Measurements from ENCODE around the gene SCFD2.
"Not testable (repeated sequence)": the region's sequence is repeated elsewhere in the genome, so short reads cannot be mapped to it uniquely, and the experiment has no call there.

SCFD2 gene

DNA sequence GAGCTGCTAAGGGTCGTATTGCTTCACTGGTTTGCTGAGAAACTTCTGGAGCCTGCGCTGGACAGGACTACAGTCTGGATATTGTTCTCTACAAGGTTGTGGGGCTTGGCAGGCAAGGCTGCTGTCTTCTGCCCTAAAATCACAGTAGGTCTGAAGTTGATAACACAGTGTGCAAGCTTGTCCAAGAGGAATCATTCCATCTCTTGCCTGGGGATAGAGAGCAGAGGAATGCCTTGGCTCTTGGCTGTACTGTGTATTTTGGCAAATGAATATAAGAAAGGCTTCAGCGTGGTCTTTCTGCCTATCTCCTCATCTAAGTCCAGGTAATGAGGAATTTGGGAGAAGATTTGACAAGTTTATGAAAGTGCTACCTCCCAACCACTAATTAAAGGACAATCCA lies 513.1 kb downstream of the SCFD2 start:
- DNase-seq (ENCODE audit: low spot score), result no peak

DNA sequence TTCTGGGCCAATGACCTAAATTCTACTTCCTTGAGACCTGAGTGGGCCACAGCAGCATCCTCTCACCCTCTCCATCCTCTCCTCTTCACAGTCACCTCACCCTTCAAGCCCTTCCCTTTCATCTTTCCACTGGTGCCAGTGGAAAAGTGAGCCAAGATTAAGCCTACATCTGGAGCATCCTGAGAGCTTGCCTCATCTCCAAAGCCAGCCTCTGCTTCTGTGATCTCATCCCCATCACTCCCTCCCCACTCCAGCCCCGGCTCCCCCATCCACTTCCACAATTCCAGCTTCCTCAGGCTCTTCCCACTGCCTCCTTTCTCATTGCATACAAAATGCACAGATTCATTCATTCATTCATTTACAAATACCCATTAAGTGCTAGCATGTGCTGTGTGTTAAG lies 513.8 kb downstream of the SCFD2 start:
- DNase-seq (ENCODE audit: low spot score), result no peak

DNA sequence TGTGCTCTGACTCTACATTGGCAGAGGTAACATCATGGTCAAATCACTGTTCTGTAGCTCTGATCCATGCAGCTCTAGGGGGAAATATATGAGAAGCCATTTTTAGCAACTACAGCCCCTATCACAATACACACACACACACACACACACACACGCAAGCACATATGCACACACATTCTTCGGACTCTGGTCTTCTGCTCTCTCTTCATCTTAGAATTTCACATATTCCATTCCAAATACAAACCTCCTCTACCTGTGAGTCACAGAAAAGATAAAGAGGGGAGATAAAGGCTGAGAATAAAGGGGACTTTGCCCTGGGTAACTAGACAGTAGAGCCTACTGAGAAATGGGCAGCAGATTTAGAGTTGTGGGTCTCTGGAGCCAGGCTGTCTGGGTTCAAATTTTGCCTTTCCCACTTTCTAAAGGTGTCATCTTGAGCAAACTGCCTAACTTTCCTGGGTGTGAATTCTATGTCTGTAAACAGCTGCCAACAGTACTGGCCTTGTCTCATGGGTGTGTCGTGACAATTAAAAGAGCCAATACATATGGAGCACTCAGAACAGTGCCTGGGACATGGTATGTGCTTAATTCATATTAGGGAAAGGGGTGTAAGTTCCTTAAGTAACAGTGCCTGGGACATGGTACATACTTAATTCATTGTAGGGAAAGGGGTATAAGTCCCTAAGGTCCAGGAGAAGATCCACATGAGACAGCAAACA lies 515.3 kb downstream of the SCFD2 start:
- no peak for DNase-seq (ENCODE audit: low spot score)

DNA sequence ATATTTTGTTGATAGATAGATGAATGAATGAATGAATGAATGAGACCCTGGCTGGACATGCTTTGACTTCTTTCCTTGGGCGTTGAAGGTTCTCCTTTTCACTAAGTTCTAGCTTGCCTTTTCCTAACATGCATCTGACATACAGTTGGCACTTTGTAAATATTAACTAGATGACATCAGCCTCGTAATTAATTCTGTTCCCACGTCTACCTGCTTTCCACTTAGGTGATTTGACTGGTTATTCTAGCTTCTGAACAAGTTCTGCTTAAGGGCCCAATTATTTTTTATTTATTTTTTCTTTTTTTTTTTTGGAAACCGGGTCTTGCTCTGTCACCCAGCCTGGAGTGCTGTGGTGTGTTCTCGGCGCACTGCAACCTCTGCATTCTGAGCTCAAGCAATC lies 517.6 kb downstream of the SCFD2 start:
- no peak for DNase-seq (ENCODE audit: low spot score)

GRCh38 chr4:52846502-52846901 lies 519.4 kb downstream of the SCFD2 start:
- DNase-seq (ENCODE audit: low spot score), result no peak

- no peak for DNase-seq (ENCODE audit: low spot score)
Observed at GRCh38 chr4:52844596-52844995, 521.3 kb downstream of the SCFD2 start.

DNA sequence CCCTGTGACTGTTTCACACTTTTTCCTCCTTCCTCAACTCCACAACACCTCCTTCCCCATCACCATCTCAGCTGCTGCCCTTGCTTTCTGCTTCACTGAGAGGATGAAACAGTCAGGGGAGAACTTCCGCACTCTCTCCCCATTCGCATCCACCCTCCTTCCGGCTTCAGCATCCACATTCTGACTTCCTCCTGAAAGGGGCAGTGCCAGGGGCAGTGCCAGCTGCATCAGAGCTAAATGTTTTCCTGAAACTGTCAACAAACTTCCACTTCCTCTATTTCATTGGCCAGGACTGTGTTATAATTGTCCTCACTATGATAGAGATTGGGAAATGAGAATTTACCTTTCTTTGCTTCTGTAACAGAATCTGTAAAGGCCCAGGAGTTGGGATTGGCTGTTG lies 521.9 kb downstream of the SCFD2 start:
- no peak for DNase-seq (ENCODE audit: low spot score)

GRCh38 chr4:52843351-52843750 lies 522.5 kb downstream of the SCFD2 start:
- DNase-seq (ENCODE audit: low spot score), result no peak

GRCh38 chr4:52842792-52843191 lies 523.1 kb downstream of the SCFD2 start:
- no peak for DNase-seq (ENCODE audit: low spot score)

DNA sequence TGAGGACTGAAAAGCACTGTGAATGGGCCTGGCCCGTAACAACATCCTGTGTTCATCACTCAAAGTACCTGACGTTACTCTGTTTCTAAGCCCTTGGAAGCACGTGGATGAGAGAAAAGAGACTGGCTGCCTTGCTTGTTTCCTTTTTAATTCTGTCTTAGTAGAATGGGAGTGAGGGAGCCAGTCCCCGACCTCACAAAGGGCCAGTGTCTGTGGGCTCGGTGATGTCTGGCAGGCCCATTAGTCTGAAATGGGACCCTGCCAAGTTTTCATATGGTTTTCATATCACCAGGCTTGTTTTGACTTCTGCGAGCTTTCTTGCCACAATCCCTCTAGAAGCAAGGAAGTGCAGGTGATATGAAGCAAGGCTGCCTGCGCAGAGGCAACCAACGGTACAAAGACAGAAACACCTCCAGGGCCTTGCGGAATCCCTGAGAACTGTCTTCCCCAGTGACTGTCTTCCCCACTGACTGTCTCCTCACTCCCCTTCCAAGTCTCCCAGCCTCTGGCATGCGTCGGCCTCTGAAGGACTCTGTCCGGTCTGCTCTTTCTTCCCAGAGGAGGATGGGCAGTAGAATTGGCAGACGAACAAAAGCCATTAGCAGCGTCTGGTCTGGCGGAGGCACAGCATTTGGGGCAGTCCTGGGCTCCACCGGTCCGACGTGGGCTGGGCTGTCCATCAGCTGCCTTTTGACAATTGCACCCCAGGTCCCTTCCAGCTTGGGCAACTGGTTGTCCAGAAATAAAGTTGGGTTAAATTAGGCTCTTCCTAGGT lies 524.0 kb downstream of the SCFD2 start:
- no peak for DNase-seq (ENCODE audit: low spot score)

DNA sequence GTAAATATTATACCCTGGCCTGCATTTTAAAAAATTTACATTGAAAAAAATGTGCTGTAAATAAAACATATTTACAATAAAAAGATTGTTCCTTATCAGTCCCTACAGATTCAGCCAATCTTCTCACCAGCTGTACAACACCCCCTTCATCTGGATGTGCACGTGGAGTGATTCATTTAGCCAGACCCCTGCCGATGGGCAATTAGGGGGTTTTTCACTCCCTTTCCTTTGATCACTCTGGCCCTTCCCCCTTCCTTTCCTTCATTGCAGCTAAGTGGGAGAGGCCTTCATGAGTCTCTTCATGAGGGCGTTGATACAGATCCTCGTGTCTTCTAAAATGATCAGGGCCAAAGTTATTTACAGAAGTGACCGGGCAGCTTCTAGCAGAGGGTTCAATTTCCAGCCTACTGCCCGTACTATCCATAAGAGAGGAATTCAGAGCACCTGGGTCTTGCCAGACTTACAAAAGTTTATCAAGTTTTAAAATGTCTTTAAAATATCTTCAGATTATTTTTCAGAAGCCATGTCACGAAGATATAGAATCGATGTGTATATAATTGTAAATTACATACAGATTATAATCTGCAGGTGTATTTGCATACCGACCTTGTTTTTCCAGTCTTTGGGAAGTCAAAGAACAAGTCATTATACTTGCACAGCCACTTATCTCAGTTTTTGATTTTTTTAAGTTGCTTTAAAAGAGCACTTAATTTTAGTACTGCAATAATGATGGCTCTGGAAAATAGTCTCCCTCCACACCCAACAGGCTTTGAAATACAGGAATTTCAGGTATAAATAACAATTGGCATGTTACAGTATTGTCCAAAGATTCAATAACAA lies 525.1 kb downstream of the SCFD2 start:
- DNase-seq (ENCODE audit: low spot score), result no peak

DNA sequence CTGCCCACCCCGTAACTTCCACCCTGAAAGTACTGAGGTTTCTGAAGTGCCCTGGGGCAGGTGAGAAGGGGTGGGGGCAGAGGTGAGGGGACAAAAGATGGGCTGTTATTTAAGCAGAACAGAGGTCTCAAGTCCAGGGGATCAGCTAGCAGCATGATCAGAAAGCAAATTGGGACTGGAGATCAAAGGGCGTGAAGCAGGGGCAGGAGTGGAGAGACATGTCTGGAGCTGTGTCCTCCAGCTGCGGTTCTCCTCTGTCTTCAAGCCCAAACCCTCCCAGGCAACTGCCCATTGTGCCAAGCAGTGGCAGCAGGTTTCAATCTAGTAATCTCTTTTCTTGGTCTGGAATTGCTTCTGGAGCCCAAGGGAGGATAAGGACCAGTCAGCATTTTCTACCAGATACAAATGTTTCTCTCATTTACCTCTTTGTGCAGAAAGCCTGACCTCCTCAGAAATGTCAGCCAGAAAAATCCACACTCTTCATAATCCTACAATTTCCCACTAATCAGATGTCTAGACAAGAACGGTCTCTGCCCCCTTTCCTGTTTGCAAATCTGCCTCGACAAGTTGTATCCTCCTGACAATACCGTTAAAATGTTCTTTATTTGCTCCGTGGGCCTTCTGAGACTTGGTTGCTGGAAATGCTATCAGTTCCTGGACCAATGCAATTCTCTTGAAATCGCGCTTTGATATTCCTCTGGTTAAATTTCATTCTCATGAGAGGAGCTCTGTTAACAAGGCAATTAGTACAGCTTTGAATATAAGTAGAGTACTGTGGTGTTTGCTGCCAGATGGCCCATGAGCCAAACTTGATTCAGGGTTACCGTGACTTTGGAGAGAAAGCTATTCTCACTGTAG lies 526.9 kb downstream of the SCFD2 start:
- DNase-seq (ENCODE audit: low spot score), result no peak

- DNase-seq (ENCODE audit: low spot score), result no peak
Observed at GRCh38 chr4:52837716-52838558, 527.9 kb downstream of the SCFD2 start.

DNA sequence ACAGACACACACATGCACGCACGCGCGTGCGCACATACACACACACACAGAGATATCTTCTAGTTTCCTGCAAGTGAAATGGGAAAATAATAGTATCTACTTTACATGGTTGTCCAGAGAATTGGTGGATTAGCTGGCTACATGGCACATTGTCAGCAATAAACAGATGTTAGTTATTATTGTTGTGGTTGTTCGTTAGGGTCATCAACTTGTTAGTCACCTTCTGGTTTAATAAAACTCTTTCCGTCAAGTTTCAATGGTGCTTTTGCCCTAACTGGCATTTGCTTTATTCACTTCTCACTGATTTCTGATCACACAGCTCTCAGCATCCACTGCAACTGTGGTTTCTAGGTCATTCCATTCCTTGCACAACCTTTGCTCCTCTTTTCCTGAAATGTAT lies 529.2 kb downstream of the SCFD2 start:
- no peak for DNase-seq (ENCODE audit: low spot score)

DNA sequence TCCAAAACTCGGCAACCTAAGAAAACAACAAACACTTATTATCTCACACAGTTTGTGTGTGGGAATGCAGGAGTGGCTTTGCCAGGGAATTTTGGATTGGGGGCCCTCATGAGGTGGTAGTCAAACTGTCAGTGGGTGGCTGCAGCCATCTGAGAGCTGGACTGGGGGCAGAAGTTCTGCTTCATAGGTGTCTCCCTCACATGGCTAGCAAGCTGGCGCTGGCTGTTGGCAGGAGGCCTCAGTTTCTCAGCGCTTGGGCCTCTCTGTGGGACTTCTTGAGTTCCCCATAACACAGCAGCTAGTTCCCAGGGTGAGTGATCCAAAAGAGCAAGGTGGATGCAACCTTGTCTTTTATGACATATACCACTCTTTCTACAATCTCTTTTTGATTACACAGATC lies 529.7 kb downstream of the SCFD2 start:
- no peak for DNase-seq (ENCODE audit: low spot score)

DNA sequence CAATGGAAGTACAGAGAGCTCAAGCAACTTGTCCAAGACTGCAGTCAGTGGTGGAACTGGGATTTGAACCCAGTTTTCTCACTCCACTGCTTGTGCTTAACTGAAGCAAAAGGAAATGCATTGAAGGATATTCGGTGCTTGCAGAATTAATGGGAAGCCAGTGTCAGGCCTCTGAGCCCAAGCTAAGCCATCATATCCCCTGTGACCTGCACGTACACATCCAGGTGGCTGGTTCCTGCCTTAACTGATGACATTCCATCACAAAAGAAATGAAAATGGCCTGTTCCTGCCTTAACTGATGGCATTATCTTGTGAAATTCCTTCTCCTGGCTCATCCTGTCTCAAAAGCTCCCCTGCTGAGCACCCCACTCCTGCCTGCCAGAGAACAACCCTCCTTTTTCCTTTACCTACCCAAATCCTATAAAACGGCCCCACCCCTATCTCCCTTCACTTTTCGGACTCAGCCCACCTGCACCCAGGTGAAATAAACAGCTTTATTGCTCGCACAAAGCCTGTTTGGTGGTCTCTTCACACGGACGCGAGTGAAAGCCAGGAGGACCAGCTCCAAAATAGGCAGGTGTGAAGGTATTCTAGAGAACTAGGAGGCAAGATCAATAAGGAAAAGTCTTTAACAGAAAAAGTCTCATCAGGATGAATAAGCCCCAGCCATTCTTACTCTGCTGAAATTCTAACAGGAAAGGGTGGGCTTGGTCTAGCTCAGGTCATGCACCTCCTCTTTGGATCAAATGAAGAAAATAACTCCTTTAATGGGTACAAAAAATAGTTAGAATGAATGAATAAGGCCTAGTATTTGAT lies 531.0 kb downstream of the SCFD2 start:
- DNase-seq (ENCODE audit: low spot score), result not testable (repeated sequence)

- DNase-seq (ENCODE audit: low spot score), result no peak
Observed at GRCh38 chr4:52833941-52834525, 531.8 kb downstream of the SCFD2 start.

DNA sequence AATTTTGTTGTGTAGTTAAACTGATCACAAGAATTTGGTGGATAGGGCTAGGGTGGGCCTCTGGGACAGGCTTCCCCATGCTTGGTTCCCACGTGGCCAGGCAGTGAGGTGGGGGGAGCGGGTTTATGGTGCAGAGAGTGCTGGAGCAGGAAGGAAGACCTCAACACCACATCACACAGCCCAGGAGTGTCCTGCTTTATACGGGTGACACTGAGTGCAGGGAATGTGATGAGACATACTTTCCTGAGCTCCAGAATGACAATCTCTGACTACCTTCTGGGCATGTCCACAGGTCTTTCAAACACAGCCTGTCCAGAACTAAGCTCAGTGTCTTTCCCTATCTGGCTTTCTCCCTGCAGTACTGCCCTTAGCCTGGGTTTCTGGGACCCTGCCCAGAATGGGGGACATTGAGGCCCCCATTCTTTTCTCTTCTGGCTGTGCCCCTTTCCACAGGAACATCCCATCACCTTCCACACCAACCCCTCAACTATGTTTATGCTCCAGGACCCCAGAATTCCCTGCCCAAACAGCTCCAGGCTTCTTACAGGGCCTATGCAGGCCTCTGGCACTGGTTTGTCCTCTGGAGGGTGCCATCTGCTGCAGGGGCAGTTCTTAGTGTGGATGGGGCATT lies 540.3 kb downstream of the SCFD2 start:
- DNase-seq (ENCODE audit: low spot score), result no peak

Measured in hematopoietic multipotent progenitor cell treated with erythropoietin and hydrocortisone succinate and interleukin-3 and kit ligand, for 15 days (in vitro differentiated cells).